Sigmoid colon (tissue), 7 donors: Measurements from ENCODE around the gene EPN2. TPM values are rescaled to one million over a fixed set of nuclear protein-coding genes. Genes with fewer than 3 reads are reported as not detected.

Experiments used
- DNase-seq: peaks from one replicate; pipeline ENCODE4 v3.0.0-alpha.2; 2019
- H3K27ac ChIP-seq, 4 donors: fragments of 200-600 bp; sonication (generic); one replicate each; pipeline ENCODE4 v1.5.1; 2016 to 2019; ENCODE audit warnings: mild to moderate bottlenecking in 1 of 4
- H3K27me3 ChIP-seq, 3 donors: fragments of 200-600 bp; sonication (generic); one replicate each; pipeline ENCODE4 v1.5.1; 2019; ENCODE audit warnings: mild to moderate bottlenecking in 1 of 3
- H3K36me3 ChIP-seq, 4 donors: fragments of 200-600 bp; sonication (generic); one replicate each; pipeline ENCODE4 v1.5.1; 2016 to 2019
- H3K4me1 ChIP-seq, 4 donors: fragments of 200-600 bp; sonication (generic); one replicate each; pipeline ENCODE4 v1.5.1; 2017 to 2019
- H3K4me3 ChIP-seq, 4 donors: fragments of 200-600 bp; sonication (generic); one replicate each; pipeline ENCODE4 v1.5.1; 2017 to 2019; ENCODE audit warnings: mild to moderate bottlenecking in 2 of 4, moderate library complexity in 1 of 4
- H3K9me3 ChIP-seq, 4 donors: fragments of 200-600 bp in 3 of 4; sonication (generic) in 3 of 4; one replicate each; pipeline versions ENCODE4 v1.5.1 to v1.6.1; 2013 to 2019
- CTCF ChIP-seq, 4 experiments: fragments of 450-650 bp in 3 of 4; fragments of 200-600 bp in 1 of 4; IDR thresholded peaks; one replicate each; pipeline ENCODE4 v1.5.1; 2016 to 2019; ENCODE audit warnings: antibody characterized with exemption in 4 of 4, mild to moderate bottlenecking in 3 of 4, moderate library complexity in 2 of 4
- EP300 ChIP-seq, 4 donors: sonication (generic); formaldehyde crosslinking; IDR thresholded peaks; one replicate each; pipeline ENCODE4 v1.6.1; 2017; ENCODE audit warnings: antibody characterized with exemption in 4 of 4
- POLR2A ChIP-seq, 2 donors: fragments of 450-650 bp; IDR thresholded peaks; one replicate each; pipeline ENCODE4 v1.6.1; 2016; ENCODE audit warnings: antibody characterized with exemption in 2 of 2, mild to moderate bottlenecking in 2 of 2, moderate library complexity in 2 of 2
- POLR2AphosphoS5 ChIP-seq, 4 donors: sonication (generic); formaldehyde crosslinking; IDR thresholded peaks; one replicate each; pipeline ENCODE4 v1.6.1; 2017; ENCODE audit warnings: antibody characterized with exemption in 4 of 4
- WGBS, 2 donors: extraction: QIAGEN DNeasy Blood & Tissue Kit; methylation state at CpG; one replicate each; pipeline ENCODE4 v1.1.7; 2013; 5-methylcytosine and 5-hydroxymethylcytosine counted together
- intact Hi-C: fragments of 100-400 bp; cut with DNase I; formaldehyde crosslinking; loops from one replicate; pipeline ENCODE4 v1.15.1; 2023
- polyA plus RNA-seq, 3 donors: library from polyadenylated mRNA; stranded (reverse); fragments of 200-250 nt; gene quantifications; one replicate each; pipeline ENCODE4 v1.2.3, GENCODE V29; 2013
- total RNA-seq, 4 donors: library from RNA; depleted of rRNA; stranded (reverse); fragments of >200 nt; gene quantifications; one replicate each; pipeline ENCODE4 v1.1.0, GENCODE V29; 2016
- donor health status: healthy with polysubstance abuse.
- donor health status: Bipolar disorder and iron deficiency.
- donor health status: healthy.

The EPN2 gene
- total and polyA plus RNA-seq, 7 donors, result 12.0 to 55.4 (median 31.7) TPM

GRCh38 chr17:19248928-19249574 is 11.9 kb downstream of the EPN2 start:
- DNase-seq, result peak; percentile 83
- Histone ChIP-seq H3K36me3 (no peaks in the 10 kb centered on the region), H3K27ac (peak overlapping the region; percentile 50 to 80 (median 70)), H3K9me3 (no peaks in the 10 kb centered on the region), H3K27me3 (no peaks in the 10 kb centered on the region), H3K4me1 (peaks cover 0 to 61% (median 57%) of the 10 kb centered on the region in 4 donors), H3K4me3 (no peak overlapping the region)
- WGBS, 2 donors, result 77 to 78% methylated on average over 7 of the region's 7 CpGs
- TF ChIP-seq POLR2AphosphoS5 (IDR thresholded peaks at IDR 0.05) (peak in 2 of 4 donors; percentile 15 to 64), CTCF (IDR thresholded peaks at IDR 0.05) (no peak)
- intact Hi-C loops, result no loop called here

DNA sequence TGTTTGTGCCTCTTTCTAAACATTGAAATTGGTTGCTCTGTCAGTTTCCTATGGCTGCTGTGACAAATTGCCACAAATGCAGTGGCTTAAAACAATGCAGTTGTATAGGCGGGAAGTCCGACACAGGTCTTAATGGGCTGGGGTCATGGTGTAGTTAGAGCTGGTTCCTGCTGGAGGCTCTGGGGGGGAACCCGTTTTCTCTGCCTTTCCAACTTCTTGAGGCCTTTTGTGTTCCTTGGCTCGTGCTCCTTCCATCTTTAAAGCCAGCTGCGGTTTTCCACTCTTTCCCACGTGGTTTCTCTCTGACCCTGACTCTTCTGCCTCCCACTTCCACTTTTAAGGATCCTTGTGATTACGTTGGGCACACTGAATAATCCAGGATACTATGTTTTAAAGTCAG is 12.5 kb downstream of the EPN2 start:
- intact Hi-C loops, result no loop called here
- Histone ChIP-seq H3K27me3 (no peaks in the 10 kb centered on the region), H3K9me3 (no peaks in the 10 kb centered on the region), H3K4me1 (peaks cover 0 to 62% (median 56%) of the 10 kb centered on the region in 4 donors), H3K4me3 (no peak overlapping the region), H3K36me3 (no peaks in the 10 kb centered on the region), H3K27ac (peak overlapping the region; percentile 55 to 80 (median 70))
- TF ChIP-seq POLR2A (IDR thresholded peaks at IDR 0.05), result no peak
- TF ChIP-seq POLR2AphosphoS5 (IDR thresholded peaks at IDR 0.05), result peak in 1 of 4 donors; percentile 24
- DNase-seq, result peak; percentile 66
- WGBS, 2 donors, result 78 to 80% methylated on average over 7 of the region's 7 CpGs

- intact Hi-C loops, result no loop called here
- Histone ChIP-seq H3K4me1 (peaks cover 0 to 64% (median 55%) of the 10 kb centered on the region in 4 donors), H3K4me3 (no peak overlapping the region), H3K9me3 (no peaks in the 10 kb centered on the region), H3K36me3 (no peaks in the 10 kb centered on the region), H3K27me3 (no peaks in the 10 kb centered on the region), H3K27ac (peak overlapping the region; percentile 55 to 80 (median 70))
- TF ChIP-seq POLR2AphosphoS5 (IDR thresholded peaks at IDR 0.05) (no peak), CTCF (IDR thresholded peaks at IDR 0.05) (no peak), POLR2A (IDR thresholded peaks at IDR 0.05) (no peak), EP300 (IDR thresholded peaks at IDR 0.05) (no peak)
- 88 to 96% methylated on average over 4 of the region's 4 CpGs for WGBS, 2 donors
- DNase-seq, result peak; percentile 81
These were observed 13.4 kb downstream of the EPN2 start for GRCh38 chr17:19250421-19251173.

GRCh38 chr17:19253112-19253511 is 15.9 kb downstream of the EPN2 start:
- TF ChIP-seq CTCF (IDR thresholded peaks at IDR 0.05) (no peak), POLR2A (IDR thresholded peaks at IDR 0.05) (no peak), POLR2AphosphoS5 (IDR thresholded peaks at IDR 0.05) (no peak), EP300 (IDR thresholded peaks at IDR 0.05) (no peak)
- no peak for DNase-seq
- Histone ChIP-seq H3K36me3 (no peaks in the 10 kb centered on the region), H3K4me1 (peaks cover 0 to 50% (median 41%) of the 10 kb centered on the region in 4 donors), H3K4me3 (no peak overlapping the region), H3K9me3 (no peaks in the 10 kb centered on the region), H3K27me3 (no peaks in the 10 kb centered on the region), H3K27ac (no peak overlapping the region)
- 98 to 99% methylated on average over 1 of the region's 1 CpG for WGBS, 2 donors
- intact Hi-C loops, result no loop called here

- Histone ChIP-seq H3K27ac (no peak overlapping the region), H3K4me3 (no peak overlapping the region), H3K36me3 (no peaks in the 10 kb centered on the region), H3K4me1 (peaks cover 0 to 36% (median 27%) of the 10 kb centered on the region in 4 donors), H3K9me3 (no peaks in the 10 kb centered on the region), H3K27me3 (no peaks in the 10 kb centered on the region)
- TF ChIP-seq CTCF (IDR thresholded peaks at IDR 0.05) (no peak), POLR2A (IDR thresholded peaks at IDR 0.05) (no peak), EP300 (IDR thresholded peaks at IDR 0.05) (no peak), POLR2AphosphoS5 (IDR thresholded peaks at IDR 0.05) (no peak)
- peak; percentile 17 for DNase-seq
- 78 to 79% methylated on average over 2 of the region's 2 CpGs for WGBS, 2 donors
- intact Hi-C loops, result no loop called here
These were observed 17.5 kb downstream of the EPN2 start for GRCh38 chr17:19254651-19255050.
